Neural cell (in vitro differentiated cells): Measurements from ENCODE around the gene YPEL1. TPM values are rescaled to one million over a fixed set of nuclear protein-coding genes. Genes with fewer than 3 reads are reported as not detected.

Experiments
- H2AFZ ChIP-seq: fragments of 200-600, 300-800 bp; sonication (generic), shearing (Covaris generic); 2 replicates; pipeline ENCODE4 v1.6.0; 2014; ENCODE audit warnings: low read depth, mild to moderate bottlenecking, antibody characterized with exemption, low read length, moderate library complexity
- H3F3A ChIP-seq: fragments of 200-600 bp; shearing (Covaris generic); 2 replicates; pipeline ENCODE4 v1.6.1; 2016; ENCODE audit warnings: mild to moderate bottlenecking, moderate library complexity, mixed read lengths, antibody characterized with exemption, low read length; ENCODE audit not compliant: insufficient read depth, poor library complexity, severe bottlenecking
- H3K27ac ChIP-seq: fragments of 200-600, 300-800 bp; sonication (generic), shearing (Covaris generic); 2 replicates; pipeline ENCODE4 v1.5.1; 2014; ENCODE audit warnings: mild to moderate bottlenecking, low read length, moderate library complexity
- H3K27me3 ChIP-seq: fragments of 300-800, 200-600 bp; sonication (generic), shearing (Covaris generic); 2 replicates; pipeline ENCODE4 v1.6.0; 2014; ENCODE audit warnings: mild to moderate bottlenecking, low read depth, low read length, moderate library complexity; ENCODE audit not compliant: insufficient read depth
- H3K36me3 ChIP-seq: fragments of 300-800, 200-600 bp; sonication (generic), shearing (Covaris generic); 2 replicates; pipeline ENCODE4 v1.5.1; 2014; ENCODE audit warnings: mild to moderate bottlenecking, antibody characterized with exemption, low read length, moderate library complexity; ENCODE audit not compliant: insufficient read depth
- H3K4me2 ChIP-seq: fragments of 300-800, 200-600 bp; sonication (generic), shearing (Covaris generic); 2 replicates; pipeline ENCODE4 v1.6.0; 2014; ENCODE audit warnings: mild to moderate bottlenecking, low read length
- H3K4me3 ChIP-seq: fragments of 300-800, 200-600 bp; sonication (generic), shearing (Covaris generic); 2 replicates; pipeline ENCODE4 v1.5.1; 2014; ENCODE audit warnings: mild to moderate bottlenecking, low read length, moderate library complexity
- H3K79me2 ChIP-seq: fragments of 200-600 bp; shearing (Covaris generic); replicated peaks from 2 replicates; pipeline ENCODE4 v1.6.0; 2014; ENCODE audit warnings: mild to moderate bottlenecking, low read length, moderate library complexity; ENCODE audit not compliant: insufficient read depth
- H3K9ac ChIP-seq: fragments of 300-800, 200-600 bp; sonication (generic), shearing (Covaris generic); 2 replicates; pipeline ENCODE4 v1.6.1; 2016; ENCODE audit warnings: mild to moderate bottlenecking, low read length, mixed read lengths
- H3K9me2 ChIP-seq: fragments of 200-600 bp; shearing (Covaris generic); 2 replicates; pipeline ENCODE4 v1.6.1; 2016; ENCODE audit warnings: mild to moderate bottlenecking, low read length, mixed read lengths; ENCODE audit not compliant: insufficient read depth
- H3K9me3 ChIP-seq: fragments of 200-600, 300-800 bp; sonication (generic), shearing (Covaris generic); 2 replicates; pipeline ENCODE4 v1.6.1; 2016; ENCODE audit warnings: mild to moderate bottlenecking, mixed run types, low read length, moderate library complexity, mixed read lengths
- H4K20me1 ChIP-seq: fragments of 200-600 bp; shearing (Covaris generic); 2 replicates; pipeline ENCODE4 v1.6.1; 2016; ENCODE audit warnings: mild to moderate bottlenecking, mixed run types; ENCODE audit not compliant: insufficient read depth
- CTCF ChIP-seq: fragments of 450-650 bp; IDR thresholded peaks from 2 replicates; pipeline ENCODE4 v1.5.1; 2014; ENCODE audit warnings: antibody characterized with exemption, mild to moderate bottlenecking, moderate library complexity; ENCODE audit not compliant: poor library complexity, severe bottlenecking
- EP300 ChIP-seq: fragments of 450-650 bp; conservative IDR thresholded peaks from 2 replicates; pipeline ENCODE4 v1.6.1; 2014; ENCODE audit warnings: antibody characterized with exemption, mild to moderate bottlenecking, moderate library complexity; ENCODE audit not compliant: poor library complexity, severe bottlenecking
- EZH2 ChIP-seq: fragments of 200-600, 300-800 bp; shearing (Covaris generic), sonication (generic); IDR thresholded peaks from 2 replicates; pipeline ENCODE4 v1.6.1; 2014; ENCODE audit warnings: antibody characterized with exemption, low read length, borderline replicate concordance, mild to moderate bottlenecking; ENCODE audit not compliant: insufficient read depth, poor library complexity, severe bottlenecking
- MXI1 ChIP-seq: fragments of 450-650 bp; conservative IDR thresholded peaks from 2 replicates; pipeline ENCODE4 v1.6.1; 2014; ENCODE audit warnings: antibody characterized with exemption, mild to moderate bottlenecking; ENCODE audit not compliant: poor library complexity, severe bottlenecking
- POLR2AphosphoS5 ChIP-seq: IDR thresholded peaks from 2 replicates; pipeline ENCODE4 v1.6.1; 2012
- RAD21 ChIP-seq: fragments of 450-650 bp; conservative IDR thresholded peaks from 2 replicates; pipeline ENCODE4 v1.6.1; 2014; ENCODE audit warnings: antibody characterized with exemption, mild to moderate bottlenecking, moderate library complexity
- REST ChIP-seq: IDR thresholded peaks from 2 replicates; pipeline ENCODE4 v1.6.1; 2012; ENCODE audit warnings: borderline replicate concordance
- SMC3 ChIP-seq: fragments of 450-650 bp; conservative IDR thresholded peaks from 2 replicates; pipeline ENCODE4 v1.6.1; 2014; ENCODE audit warnings: antibody characterized with exemption, mild to moderate bottlenecking, moderate library complexity; ENCODE audit not compliant: poor library complexity
- TAF1 ChIP-seq: IDR thresholded peaks from 2 replicates; pipeline ENCODE4 v1.6.1; 2012; ENCODE audit warnings: low read depth
- polyA plus RNA-seq: library from polyadenylated mRNA; depleted of rRNA; stranded (reverse); fragments of >200 nt; gene quantifications from 2 replicates; pipeline ENCODE4 v1.2.3, GENCODE V29; 2014

YPEL1 gene
- polyA plus RNA-seq, 1 donor from 2014 or later: 38.0 TPM

- H3K9me3 ChIP-seq: no peaks in the 10 kb centered on the region
- no peak for TF ChIP-seq RAD21
- no peak for TF ChIP-seq POLR2AphosphoS5
- no peak for TF ChIP-seq MXI1
- no peak for TF ChIP-seq EP300
- TF ChIP-seq CTCF: no peak
- no peak for TF ChIP-seq SMC3
- TF ChIP-seq TAF1: no peak
- no peak for TF ChIP-seq REST
- TF ChIP-seq EZH2: no peak
- peak overlapping the region; percentile 73 for H3K4me2 ChIP-seq
- H3K9me2 ChIP-seq: no peaks in the 10 kb centered on the region
- peaks cover 6% of the 10 kb centered on the region for H3K79me2 ChIP-seq
- no peaks in the 10 kb centered on the region for H3K36me3 ChIP-seq
- peak overlapping the region; percentile 36 for H3K9ac ChIP-seq
- H2AFZ ChIP-seq: no peak overlapping the region
- H3K27me3 ChIP-seq: no peaks in the 10 kb centered on the region
- H3F3A ChIP-seq: no peaks in the 10 kb centered on the region
- H3K27ac ChIP-seq: no peak overlapping the region
- no peaks in the 10 kb centered on the region for H4K20me1 ChIP-seq
- H3K4me3 ChIP-seq: peak overlapping the region; percentile 88
Observed at GRCh38 chr22:21651521-21652009, 84.0 kb downstream of the YPEL1 start.

- Histone ChIP-seq H3K9me2 (no peaks in the 10 kb centered on the region), H3K27ac (no peak overlapping the region), H3K4me3 (peak overlapping the region; percentile 88), H3K4me2 (peak overlapping the region; percentile 73), H3K9me3 (no peaks in the 10 kb centered on the region), H3K27me3 (no peaks in the 10 kb centered on the region), H3K9ac (peak overlapping the region; percentile 36), H3F3A (no peaks in the 10 kb centered on the region), H4K20me1 (no peaks in the 10 kb centered on the region), H3K79me2 (peaks cover 6% of the 10 kb centered on the region), H2AFZ (no peak overlapping the region), H3K36me3 (no peaks in the 10 kb centered on the region)
- TF ChIP-seq TAF1 (no peak), CTCF (no peak), POLR2AphosphoS5 (no peak), EZH2 (no peak), MXI1 (no peak), EP300 (no peak), SMC3 (no peak), REST (no peak), RAD21 (no peak)
Observed at GRCh38 chr22:21650823-21651520, 84.6 kb downstream of the YPEL1 start.
